Left ventricle myocardium inferior (tissue), 1 donor: ENCODE measurements around the gene THAP2. TPM values are rescaled to one million over a fixed set of nuclear protein-coding genes. Genes with fewer than 3 reads are reported as not detected.

Experiments
- DNase-seq: peaks from one replicate; pipeline ENCODE4 v3.0.0-alpha.2; 2020
- H3K27ac ChIP-seq: fragments of 200-600 bp; replicated peaks from 2 replicates; pipeline ENCODE4 v1.8.0; 2021
- H3K27me3 ChIP-seq: fragments of 200-600 bp; 2 replicates; pipeline ENCODE4 v1.8.0; 2021; ENCODE audit warnings: low read depth
- H3K36me3 ChIP-seq: fragments of 200-600 bp; 2 replicates; pipeline ENCODE4 v1.8.0; 2021
- H3K4me1 ChIP-seq: fragments of 200-600 bp; 2 replicates; pipeline ENCODE4 v1.8.0; 2021
- H3K4me3 ChIP-seq: fragments of 200-600 bp; 2 replicates; pipeline ENCODE4 v1.8.0; 2021; ENCODE audit warnings: mild to moderate bottlenecking, moderate library complexity
- H3K9me3 ChIP-seq: fragments of 200-600 bp; replicated peaks from 2 replicates; pipeline ENCODE4 v1.8.0; 2021
- CTCF ChIP-seq: fragments of 200-600 bp; IDR thresholded peaks from 2 replicates; pipeline ENCODE4 v1.8.0; 2021; ENCODE audit warnings: antibody characterized with exemption, mild to moderate bottlenecking, borderline replicate concordance
- intact Hi-C: fragments of 100-400 bp; cut with micrococcal nuclease; formaldehyde crosslinking; loops from one replicate; pipeline ENCODE4 v1.11.0; 2022
- total RNA-seq: library from RNA; stranded (reverse); fragmentation: NEBNext Ultra II Directional; extraction: Animal tissue kit (Norgen Biotek cat#: 25700); gene quantifications from one replicate; pipeline ENCODE4 v1.2.1, GENCODE V29; 2021
- donor health status: DM: no; HTN: yes; CAD: no; lungs with severe emphysema.

THAP2 gene
- total RNA-seq, 1 donor from 2014 or later, result 6.6 TPM

DNA sequence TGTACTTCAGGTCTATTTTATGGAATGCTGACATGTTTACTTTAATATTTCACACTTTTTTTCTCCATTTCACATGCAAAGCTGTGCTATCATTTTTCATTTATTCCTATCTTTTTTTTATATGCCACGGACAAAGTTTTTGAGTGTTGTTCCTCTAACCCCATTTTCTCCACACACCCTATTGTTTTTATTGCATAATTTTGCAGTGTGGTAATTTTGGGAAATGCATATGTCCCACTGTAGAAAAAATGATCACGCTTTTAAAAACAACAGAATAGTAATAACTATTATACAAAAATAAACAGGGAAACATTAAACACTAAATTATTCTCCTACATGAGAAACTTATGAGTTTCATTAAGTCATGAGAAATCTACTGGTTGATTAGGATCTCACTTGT, 14.7 kb upstream of the THAP2 start:
- Histone ChIP-seq H3K27ac (no peak overlapping the region), H3K27me3 (no peaks in the 10 kb centered on the region), H3K9me3 (peaks cover 12% of the 10 kb centered on the region), H3K4me3 (no peak overlapping the region), H3K4me1 (peaks cover 50% of the 10 kb centered on the region), H3K36me3 (peaks cover 57% of the 10 kb centered on the region)
- intact Hi-C loops, result loop anchor here (10.0 kb wide), 1 partner anchor 105 kb away; the partner anchor contains the start of gene RAB21
- DNase-seq, result no peak
- TF ChIP-seq CTCF, result no peak

- DNase-seq, result no peak
- no peak overlapping the region for H3K4me3 ChIP-seq
- TF ChIP-seq CTCF, result no peak
- H3K4me1 ChIP-seq, result peaks cover 64% of the 10 kb centered on the region
- H3K27me3 ChIP-seq, result no peaks in the 10 kb centered on the region
- H3K9me3 ChIP-seq, result peaks cover 12% of the 10 kb centered on the region
- H3K27ac ChIP-seq, result no peak overlapping the region
- H3K36me3 ChIP-seq, result peaks cover 54% of the 10 kb centered on the region
- intact Hi-C loops, result no loop called here
These were observed 11.4 kb upstream of the THAP2 start for GRCh38 chr12:71652656-71653055.

DNA sequence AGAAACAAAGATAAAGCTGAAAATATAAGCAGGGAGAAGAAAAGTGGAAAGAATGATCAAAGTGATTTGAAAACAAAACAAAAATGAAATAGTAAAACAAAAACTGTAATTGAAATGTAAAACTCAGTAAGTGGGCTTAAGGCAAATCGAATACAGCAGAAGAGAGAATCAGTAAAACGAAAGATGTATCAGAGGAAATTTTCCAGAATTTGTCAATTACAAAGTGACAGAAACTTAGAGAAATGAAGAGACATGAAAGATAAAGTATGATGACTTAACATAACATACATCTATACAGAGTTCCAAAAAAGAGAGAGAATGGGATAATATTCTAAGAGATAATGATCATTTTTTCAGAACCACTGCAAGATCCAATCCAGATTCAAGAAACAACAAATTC, 11.0 kb upstream of the THAP2 start:
- Histone ChIP-seq H3K27ac (no peak overlapping the region), H3K4me3 (no peak overlapping the region), H3K9me3 (peaks cover 12% of the 10 kb centered on the region), H3K27me3 (no peaks in the 10 kb centered on the region), H3K36me3 (peaks cover 57% of the 10 kb centered on the region), H3K4me1 (peaks cover 60% of the 10 kb centered on the region)
- intact Hi-C loops, result no loop called here
- DNase-seq, result no peak
- no peak for TF ChIP-seq CTCF

DNA sequence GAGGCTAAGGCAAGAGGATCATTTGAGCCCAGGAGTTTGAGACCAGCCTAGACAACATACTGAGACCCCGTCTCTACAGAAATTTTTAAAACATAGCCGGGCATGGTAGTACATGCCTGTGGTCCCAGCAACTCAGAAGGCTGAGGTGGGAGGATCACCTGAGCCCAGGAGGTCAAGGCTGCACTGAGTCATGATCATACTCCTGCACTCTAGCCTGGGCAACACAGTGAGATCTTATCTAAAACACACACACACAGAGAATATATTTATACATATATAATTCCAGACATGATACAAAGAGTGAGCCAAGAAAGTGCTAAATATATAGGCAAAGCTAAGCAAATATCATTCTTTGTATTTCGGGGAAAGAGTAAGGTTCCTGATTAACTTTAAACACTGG, 9.9 kb upstream of the THAP2 start:
- no peaks in the 10 kb centered on the region for H3K27me3 ChIP-seq
- intact Hi-C loops, result no loop called here
- DNase-seq, result no peak
- no peak overlapping the region for H3K4me3 ChIP-seq
- peaks cover 59% of the 10 kb centered on the region for H3K4me1 ChIP-seq
- no peak for TF ChIP-seq CTCF
- peaks cover 63% of the 10 kb centered on the region for H3K36me3 ChIP-seq
- peaks cover 12% of the 10 kb centered on the region for H3K9me3 ChIP-seq
- no peak overlapping the region for H3K27ac ChIP-seq

- intact Hi-C loops, result no loop called here
- no peak for TF ChIP-seq CTCF
- Histone ChIP-seq H3K9me3 (peaks cover 12% of the 10 kb centered on the region), H3K4me1 (peaks cover 60% of the 10 kb centered on the region), H3K36me3 (peaks cover 68% of the 10 kb centered on the region), H3K27ac (no peak overlapping the region), H3K4me3 (no peak overlapping the region), H3K27me3 (no peaks in the 10 kb centered on the region)
- no peak for DNase-seq
These were observed 8.6 kb upstream of the THAP2 start for GRCh38 chr12:71655495-71655894.

GRCh38 chr12:71655907-71656306, 8.2 kb upstream of the THAP2 start:
- Histone ChIP-seq H3K4me1 (peaks cover 60% of the 10 kb centered on the region), H3K4me3 (no peak overlapping the region), H3K36me3 (peaks cover 68% of the 10 kb centered on the region), H3K9me3 (peaks cover 12% of the 10 kb centered on the region), H3K27ac (no peak overlapping the region), H3K27me3 (no peaks in the 10 kb centered on the region)
- intact Hi-C loops, result no loop called here
- DNase-seq, result no peak
- no peak for TF ChIP-seq CTCF
